Right cardiac atrium (tissue), 5 donors: ENCODE data around the gene BCAS4. TPM values are rescaled to one million over a fixed set of nuclear protein-coding genes. Genes with fewer than 3 reads are reported as not detected.
A peak's percentile ranks its signal among the peaks of the same experiment; 100 is the strongest.
"Not testable (repeated sequence)": the region's sequence is repeated elsewhere in the genome, so short reads cannot be mapped to it uniquely, and the experiment has no call there.

Experiments used
- ATAC-seq, 2 donors: fragments of 200-7000 bp; cut with Tn5 transposase; one replicate each; pipeline versions ENCODE4 v1.8.0 to v1.9.1; 2020; ENCODE audit warnings: moderate library complexity in 2 of 2, mild to moderate bottlenecking in 1 of 2
- DNase-seq, 3 donors: peaks; one replicate each; pipeline ENCODE4 v3.0.0-alpha.2; 2020
- H3K27ac ChIP-seq: one replicate; pipeline ENCODE4 v1.5.1; 2013; ENCODE audit warnings: mild to moderate bottlenecking, low read length, control low read depth, moderate library complexity
- H3K27me3 ChIP-seq: one replicate; pipeline ENCODE4 v1.6.1; 2013; ENCODE audit not compliant: control insufficient read depth, insufficient read depth
- H3K4me1 ChIP-seq: one replicate; pipeline ENCODE4 v1.6.1; 2013; ENCODE audit warnings: low read length; ENCODE audit not compliant: control insufficient read depth, insufficient read depth
- H3K4me3 ChIP-seq: one replicate; pipeline ENCODE4 v1.5.1; 2013; ENCODE audit warnings: low read length, control low read depth
- H3K9me3 ChIP-seq: one replicate; pipeline ENCODE4 v1.6.1; 2013; ENCODE audit warnings: low read length; ENCODE audit not compliant: control insufficient read depth
- WGBS: extraction: QIAGEN DNeasy Blood & Tissue Kit; methylation state at CpG from one replicate; pipeline ENCODE4 v1.1.7; 2013; 5-methylcytosine and 5-hydroxymethylcytosine counted together
- intact Hi-C, 4 donors: fragments of 100-400 bp; cut with DNase I; formaldehyde crosslinking; loops; one replicate each; pipeline versions ENCODE4 v1.11.0 to v1.14.0; 2022 to 2023
- polyA plus RNA-seq: library from polyadenylated mRNA; stranded (reverse); fragments of 200-250 nt; gene quantifications from one replicate; pipeline ENCODE4 v1.2.3, GENCODE V29; 2013
- total RNA-seq, 4 donors: library from RNA; stranded (reverse); fragmentation: NEBNext Ultra II Directional; extraction: Animal tissue kit (Norgen Biotek cat#: 25700); gene quantifications; one replicate each; pipeline ENCODE4 v1.2.1, GENCODE V29; 2021
- donor health status: healthy with polysubstance abuse.
- donor health status: DM: no; HTN: yes; CAD: no.
- donor health status: DM: no; HTN: no; CAD: no.
- donor health status: DM: no; HTN: yes; CAD: no; lungs with severe emphysema.
- donor health status: DM: yes; HTN: yes; CAD: no.

The BCAS4 gene
- total and polyA plus RNA-seq, 5 donors, result 1.6 to 3.5 (median 2.4) TPM

- no peak for DNase-seq
- H3K9me3 ChIP-seq, result no peaks in the 10 kb centered on the region
- no peaks in the 10 kb centered on the region for H3K4me1 ChIP-seq
- no peak overlapping the region for H3K27ac ChIP-seq
- ATAC-seq, result no peak
- WGBS, result 79% methylated on average over 11 of the region's 11 CpGs
- H3K27me3 ChIP-seq, result no peaks in the 10 kb centered on the region
- intact Hi-C loops, result loop anchor here in 3 of 4 donors (5.0 to 10.0 kb wide), 5 partner anchors 132 to 515 kb away; partner anchors contain the start of genes ADNP (in 1 of the 3), DPM1 (in 1 of the 3) and MOCS3 (in 1 of the 3)
- H3K4me3 ChIP-seq, result no peak overlapping the region
Observed at GRCh38 chr20:50789968-50790650, 4.8 kb upstream of the BCAS4 start.

GRCh38 chr20:50790651-50791277, 4.1 kb upstream of the BCAS4 start:
- peak; percentile 91 to 93 for ATAC-seq
- intact Hi-C loops, result loop anchor here in 3 of 4 donors (5.0 to 10.0 kb wide), 5 partner anchors 132 to 514 kb away; partner anchors contain the start of genes ADNP (in 1 of the 3), DPM1 (in 1 of the 3) and MOCS3 (in 1 of the 3)

GRCh38 chr20:50792708-50793574, 1.9 kb upstream of the BCAS4 start:
- Histone ChIP-seq H3K9me3 (no peaks in the 10 kb centered on the region), H3K27me3 (no peaks in the 10 kb centered on the region), H3K4me1 (no peaks in the 10 kb centered on the region), H3K27ac (no peak overlapping the region), H3K4me3 (no peak overlapping the region)
- ATAC-seq, result no peak
- WGBS, result 89% methylated on average over 14 of the region's 14 CpGs
- no peak for DNase-seq
- intact Hi-C loops, result loop anchor here in 3 of 4 donors (5.0 to 10.0 kb wide), 5 partner anchors 129 to 512 kb away; partner anchors contain the start of genes ADNP (in 1 of the 3), DPM1 (in 1 of the 3) and MOCS3 (in 1 of the 3)

More at GRCh38 chr20:50790651-50791277, 4.1 kb upstream of the BCAS4 start:
- peak; percentile 89 to 96 (median 96) for DNase-seq
- 7% methylated on average over 23 of the region's 23 CpGs for WGBS
- H3K9me3 ChIP-seq, result no peaks in the 10 kb centered on the region
- H3K27me3 ChIP-seq, result no peaks in the 10 kb centered on the region
- no peak overlapping the region for H3K4me3 ChIP-seq
- peak overlapping the region; percentile 7 for H3K27ac ChIP-seq
- no peaks in the 10 kb centered on the region for H3K4me1 ChIP-seq

GRCh38 chr20:50793575-50794016, 1.3 kb upstream of the BCAS4 start:
- not testable (repeated sequence) for ATAC-seq, H3K4me3 ChIP-seq, H3K9me3 ChIP-seq, H3K4me1 ChIP-seq, H3K27ac ChIP-seq, H3K27me3 ChIP-seq
- peak in 1 of 3 donors; percentile 56 for DNase-seq
- WGBS, result 68% methylated on average over 13 of the region's 13 CpGs
- intact Hi-C loops, result loop anchor here in 3 of 4 donors (5.0 to 10.0 kb wide), 5 partner anchors 129 to 511 kb away; partner anchors contain the start of genes ADNP (in 1 of the 3), DPM1 (in 1 of the 3) and MOCS3 (in 1 of the 3)

GRCh38 chr20:50794181-50794845, 548 bp upstream of the BCAS4 start:
- H3K4me1 ChIP-seq, result no peaks in the 10 kb centered on the region
- no peaks in the 10 kb centered on the region for H3K9me3 ChIP-seq
- ATAC-seq (no peak), DNase-seq (no peak)
- intact Hi-C loops, result loop anchor here in 3 of 4 donors (5.0 to 10.0 kb wide), 5 partner anchors 128 to 510 kb away; partner anchors contain the start of genes ADNP (in 1 of the 3), DPM1 (in 1 of the 3) and MOCS3 (in 1 of the 3)
- no peaks in the 10 kb centered on the region for H3K27me3 ChIP-seq
- peak overlapping the region; percentile 72 for H3K4me3 ChIP-seq
- 8% methylated on average over 35 of the region's 35 CpGs for WGBS
- H3K27ac ChIP-seq, result no peak overlapping the region

- DNase-seq (no peak), ATAC-seq (no peak)
- intact Hi-C loops, result loop anchor here in 2 of 4 donors (10.0 kb wide), 3 partner anchors 128 to 508 kb away; partner anchors contain the start of genes DPM1 (in 1 of the 2) and MOCS3 (in 1 of the 2)
- 87% methylated on average over 4 of the region's 4 CpGs for WGBS
- Histone ChIP-seq H3K9me3 (no peaks in the 10 kb centered on the region), H3K4me3 (no peak overlapping the region), H3K27ac (no peak overlapping the region), H3K4me1 (no peaks in the 10 kb centered on the region), H3K27me3 (no peaks in the 10 kb centered on the region)
Observed at GRCh38 chr20:50797142-50797541, 2.3 kb downstream of the BCAS4 start.

GRCh38 chr20:50798650-50799049, 3.8 kb downstream of the BCAS4 start:
- H3K4me3 ChIP-seq, result no peak overlapping the region
- H3K27me3 ChIP-seq, result no peaks in the 10 kb centered on the region
- no peaks in the 10 kb centered on the region for H3K9me3 ChIP-seq
- no peak for ATAC-seq
- no peak overlapping the region for H3K27ac ChIP-seq
- WGBS, result 89% methylated on average over 7 of the region's 7 CpGs
- intact Hi-C loops, result loop anchor here in 2 of 4 donors (10.0 kb wide), 3 partner anchors 126 to 506 kb away; partner anchors contain the start of genes DPM1 (in 1 of the 2) and MOCS3 (in 1 of the 2)
- DNase-seq, result no peak
- no peaks in the 10 kb centered on the region for H3K4me1 ChIP-seq

GRCh38 chr20:50799176-50799889, 4.5 kb downstream of the BCAS4 start:
- WGBS, result 81% methylated on average over 13 of the region's 13 CpGs
- Histone ChIP-seq H3K9me3 (no peaks in the 10 kb centered on the region), H3K4me1 (no peaks in the 10 kb centered on the region), H3K27ac (no peak overlapping the region), H3K27me3 (no peaks in the 10 kb centered on the region), H3K4me3 (no peak overlapping the region)
- DNase-seq, result no peak
- ATAC-seq, result no peak
- intact Hi-C loops, result loop anchor here in 2 of 4 donors (10.0 kb wide), 3 partner anchors 125 to 505 kb away; partner anchors contain the start of genes DPM1 (in 1 of the 2) and MOCS3 (in 1 of the 2)

- Histone ChIP-seq H3K4me1 (no peaks in the 10 kb centered on the region), H3K27ac (no peak overlapping the region), H3K9me3 (no peaks in the 10 kb centered on the region), H3K27me3 (no peaks in the 10 kb centered on the region), H3K4me3 (no peak overlapping the region)
- WGBS, result 90% methylated on average over 8 of the region's 8 CpGs
- intact Hi-C loops, result loop anchor here in 2 of 4 donors (10.0 kb wide), 3 partner anchors 125 to 505 kb away; partner anchors contain the start of genes DPM1 (in 1 of the 2) and MOCS3 (in 1 of the 2)
- ATAC-seq, result no peak
- DNase-seq, result no peak
Observed at GRCh38 chr20:50799890-50800550, 5.2 kb downstream of the BCAS4 start.
